ENCODE measurements around the gene LNPK. TPM values are rescaled to one million over a fixed set of nuclear protein-coding genes. Genes with fewer than 3 reads are reported as not detected.

The LNPK gene
- total and polyA plus RNA-seq, 2 of the 4 experiments (the other 2 are of a cell fraction), result 18.7 to 48.6 TPM

GRCh38 chr2:175981551-175981950 lies 20.5 kb downstream of the LNPK start:
- CTCF ChIA-PET, result no interaction called here

More at GRCh38 chr2:175981551-175981950, 20.5 kb downstream of the LNPK start:
- 0 out of 2 replicates have a peak, but pooled peaks cover 2% of the 10 kb centered on the region for H3K36me3 ChIP-seq (ENCODE audit: control insufficient read depth, insufficient read depth, low read length)
- no peak overlapping the region for H2AFZ ChIP-seq (replicated peaks; ENCODE audit: low read length, poor library complexity)
- H2AK9ac ChIP-seq (replicated peaks; ENCODE audit: low read depth, low read length, poor library complexity), result no peak overlapping the region
- POLR2A ChIA-PET (ENCODE audit: unreplicated experiment), result no interaction called here
- no peak overlapping the region; the same call in 1 of the 2 replicates for H3K23ac ChIP-seq (ENCODE audit: low read depth, low read length)
- WGBS, 2 experiments (ENCODE audit: extremely low coverage in 2 of 2, insufficient read length in 1 of 2), result no CpG with 5 or more reads among the region's 1 CpG
- no peak overlapping the region for H4K8ac ChIP-seq (ENCODE audit: low read depth in 2 of 2, low read length in 2 of 2)
- H2BK5ac ChIP-seq (ENCODE audit: low read depth, low read length, poor library complexity, severe bottlenecking), result no peak overlapping the region
- ATAC-seq (ENCODE audit: low read depth) (no peak), DNase-seq (no peak)
- peaks cover 1% of the 10 kb centered on the region; the same call in 1 of the 2 replicates for H3K4me1 ChIP-seq (ENCODE audit: control insufficient read depth, insufficient read depth, low read length)
- H2BK120ac ChIP-seq (ENCODE audit: low read depth, low read length), result no peak overlapping the region
- H3K27ac ChIP-seq (ENCODE audit: insufficient read depth, low read length), result no peak overlapping the region
- no peak overlapping the region for H4K91ac ChIP-seq (ENCODE audit: insufficient read depth, low read depth, low read length)
- no peaks in the 10 kb centered on the region; the same call in 1 of the 2 replicates for H3K9me1 ChIP-seq (ENCODE audit: insufficient read depth, low read length)
- dilution Hi-C loops (cut with HindIII; ENCODE audit: low sequenced_read_pairs, unreplicated experiment), result no loop called here
- no peak overlapping the region for H3K4me3 ChIP-seq (ENCODE audit: insufficient read depth, low read depth, low read length)
- intact Hi-C loops (cut with micrococcal nuclease), result no loop called here
- no peak overlapping the region for H2BK15ac ChIP-seq (ENCODE audit: low read depth, low read length)
- no peak overlapping the region for H3K14ac ChIP-seq (replicated peaks; ENCODE audit: low read depth, low read length)
- TF ChIP-seq RCOR1 (IDR thresholded peaks at IDR 0.05; ENCODE audit: insufficient replicate concordance, low read length) (no peak), MXI1 (IDR thresholded peaks at IDR 0.05; ENCODE audit: borderline replicate concordance, low read depth, low read length) (no peak), CHD1 (IDR thresholded peaks at IDR 0.05; ENCODE audit: low read depth, low read length) (no peak)
- H3K18ac ChIP-seq (ENCODE audit: low read depth, low read length), result no peak overlapping the region
- no peak overlapping the region for H3K9ac ChIP-seq (ENCODE audit: low read depth, low read length)
- no peak overlapping the region for H3K56ac ChIP-seq (ENCODE audit: extremely low read depth, insufficient read depth, low read length)
- H4K20me1 ChIP-seq (ENCODE audit: insufficient read depth, low read length), result no peaks in the 10 kb centered on the region
- H2AK5ac ChIP-seq (ENCODE audit: low read depth, low read length), result no peak overlapping the region
- no peaks in the 10 kb centered on the region for H3K27me3 ChIP-seq (ENCODE audit: control insufficient read depth, insufficient read depth, low read length)
- no peak overlapping the region for H4K5ac ChIP-seq (ENCODE audit: low read depth, low read length)
- H3K4me2 ChIP-seq (ENCODE audit: low read depth, low read length), result no peak overlapping the region
- in situ Hi-C loops (cut with MboI; ENCODE audit: low sequenced_read_pairs), result no loop called here
- no peak overlapping the region for H2BK20ac ChIP-seq (ENCODE audit: low read depth, low read length)
- no peaks in the 10 kb centered on the region for H3K9me3 ChIP-seq (ENCODE audit: control insufficient read depth, insufficient read depth, low read length)
- no peak overlapping the region for H3K4ac ChIP-seq (ENCODE audit: low read depth, low read length)
- peaks cover 0 to 5% of the 10 kb centered on the region in 2 experiments; a peak in 1 of 4 replicates for H3K79me1 ChIP-seq (ENCODE audit: low read depth in 1 of 2, low read length in 2 of 2)
- BruUV-seq (replicated peaks), result no TSS peak
